GM18520 (cell line): ENCODE results near the gene VAPA.
"Not testable (repeated sequence)": the region's sequence is repeated elsewhere in the genome, so short reads cannot be mapped to it uniquely, and the experiment has no call there.

Source experiments
- ATAC-seq: cut with Tn5 transposase; IDR thresholded peaks from one replicate; pipeline ENCODE4 v1.9.1; 2021; ENCODE audit not compliant: unreplicated experiment

VAPA gene

GRCh38 chr18:9912285-9912684 lies 1.5 kb upstream of the VAPA start:
- not testable (repeated sequence) for ATAC-seq

GRCh38 chr18:9913151-9913525 lies 678 bp upstream of the VAPA start:
- no peak for ATAC-seq

- no peak for ATAC-seq
These were observed 443 bp downstream of the VAPA start for GRCh38 chr18:9914334-9914583.

GRCh38 chr18:9914584-9915290 lies 921 bp downstream of the VAPA start:
- peak; percentile 13 for ATAC-seq

GRCh38 chr18:9915291-9916076 lies 1.7 kb downstream of the VAPA start:
- ATAC-seq, result no peak

GRCh38 chr18:9916077-9916639 lies 2.3 kb downstream of the VAPA start:
- ATAC-seq, result no peak

- no peak for ATAC-seq
These were observed 3.0 kb downstream of the VAPA start for GRCh38 chr18:9916808-9917207.

- ATAC-seq, result no peak
These were observed 4.3 kb downstream of the VAPA start for GRCh38 chr18:9918016-9918680.

GRCh38 chr18:9919564-9920232 lies 5.9 kb downstream of the VAPA start:
- no peak for ATAC-seq

GRCh38 chr18:9922592-9923311 lies 8.9 kb downstream of the VAPA start:
- ATAC-seq, result no peak

- ATAC-seq, result no peak
These were observed 10.6 kb downstream of the VAPA start for GRCh38 chr18:9924371-9924943.

GRCh38 chr18:9925369-9925768 lies 11.6 kb downstream of the VAPA start:
- ATAC-seq, result no peak

- ATAC-seq, result no peak
These were observed 12.0 kb downstream of the VAPA start for GRCh38 chr18:9925795-9926194.

GRCh38 chr18:9926223-9926894 lies 12.5 kb downstream of the VAPA start:
- ATAC-seq, result no peak

- ATAC-seq, result no peak
These were observed 13.2 kb downstream of the VAPA start for GRCh38 chr18:9926977-9927376.

- ATAC-seq, result no peak
These were observed 13.7 kb downstream of the VAPA start for GRCh38 chr18:9927392-9928063.

GRCh38 chr18:9928646-9929259 lies 14.9 kb downstream of the VAPA start:
- no peak for ATAC-seq

- ATAC-seq, result no peak
These were observed 16.6 kb downstream of the VAPA start for GRCh38 chr18:9930299-9930884.

GRCh38 chr18:9931146-9931545 lies 17.3 kb downstream of the VAPA start:
- ATAC-seq, result no peak
